Endothelial cell of umbilical vein (primary cell): ENCODE measurements around the gene RSPRY1. TPM values are rescaled to one million over a fixed set of nuclear protein-coding genes. Genes with fewer than 3 reads are reported as not detected.

Source experiments
- BruUV-seq: library from RNA; stranded (reverse); fragments of 400-500 nt; replicated peaks from 2 replicates; lab custom pipeline; 2021; lab: Mats Ljungman, UMichigan
- CTCF ChIA-PET: fragments of 300-600, 350-600 bp; sonication (Branson Sonifier 250); formaldehyde crosslinking; loops from one replicate; lab custom pipeline; 2021; ENCODE audit warnings: antibody characterized with exemption, inconsistent platforms; lab: Charles Lee
- POLR2A ChIA-PET: fragments of 300-600, 350-600 bp; sonication (Branson Sonifier 250); formaldehyde crosslinking; loops from one replicate; lab custom pipeline; 2021; ENCODE audit warnings: antibody characterized with exemption, inconsistent platforms; lab: Charles Lee
- DNase-seq: peaks from one replicate; pipeline ENCODE4 v3.0.0-alpha.2; 2011; ENCODE audit warnings: low read depth, low spot score
- FAIRE-seq: peaks from 2 replicates; lab custom pipeline; 2011; peaks lifted over from hg19 to GRCh38; lab: Jason Lieb, UNC
- H2AFZ ChIP-seq: 2 replicates; pipeline ENCODE4 v1.6.0; 2012; ENCODE audit warnings: low read depth, low read length, control low read depth, inconsistent platforms
- H3K27ac ChIP-seq: 2 replicates; pipeline ENCODE4 v1.5.1; 2011; ENCODE audit warnings: low read depth, mild to moderate bottlenecking, control low read depth, low read length, moderate library complexity; ENCODE audit not compliant: insufficient read depth
- H3K27me3 ChIP-seq, 2 experiments: 2 replicates each; pipeline versions ENCODE4 v1.6.0 to v1.6.1; 2011; ENCODE audit warnings: low read length in 2 of 2, mixed read lengths in 1 of 2; ENCODE audit not compliant: control insufficient read depth in 2 of 2, insufficient read depth in 2 of 2
- H3K36me3 ChIP-seq, 2 experiments: 2 replicates in 1 of 2; 3 replicates in 1 of 2; pipeline ENCODE4 v1.5.1; 2011; ENCODE audit warnings: low read length in 2 of 2, mild to moderate bottlenecking in 1 of 2, moderate library complexity in 1 of 2; ENCODE audit not compliant: control insufficient read depth in 2 of 2, insufficient read depth in 2 of 2; ENCODE audit errors: extremely low read depth in 1 of 2
- H3K4me1 ChIP-seq: 3 replicates; pipeline ENCODE4 v1.5.1; 2011; ENCODE audit warnings: mild to moderate bottlenecking, low read length; ENCODE audit not compliant: control insufficient read depth, insufficient read depth; ENCODE audit errors: extremely low read depth
- H3K4me2 ChIP-seq: 2 replicates; pipeline ENCODE4 v1.6.1; 2011; ENCODE audit warnings: low read length, control low read depth, mixed read lengths; ENCODE audit not compliant: insufficient read depth
- H3K4me3 ChIP-seq, 3 experiments: fragments of 200-600 bp in 1 of 3; sonication (generic), shearing (Covaris generic) in 1 of 3; replicated peaks in 1 of 3; 2 replicates each; pipeline ENCODE4 v1.5.1; 2011 to 2016; ENCODE audit warnings: control low read depth in 3 of 3, low read length in 3 of 3, mild to moderate bottlenecking in 2 of 3, inconsistent platforms in 1 of 3, low read depth in 1 of 3, moderate library complexity in 1 of 3; ENCODE audit not compliant: insufficient read depth in 1 of 3
- H3K79me2 ChIP-seq: 2 replicates; pipeline ENCODE4 v1.6.0; 2012; ENCODE audit warnings: low read length, inconsistent platforms; ENCODE audit not compliant: control insufficient read depth, insufficient read depth
- H3K9ac ChIP-seq: replicated peaks from 2 replicates; pipeline ENCODE3; 2011; ENCODE audit warnings: low read length, control low read depth; ENCODE audit not compliant: insufficient read depth; ENCODE audit errors: extremely low read depth
- H3K9me1 ChIP-seq: replicated peaks from 3 replicates; pipeline ENCODE4 v1.6.0; 2011; ENCODE audit warnings: mild to moderate bottlenecking, low read length; ENCODE audit not compliant: control insufficient read depth, insufficient read depth; ENCODE audit errors: extremely low read depth
- H3K9me3 ChIP-seq: replicated peaks from 2 replicates; pipeline ENCODE4 v1.5.1; 2012; ENCODE audit warnings: low read length, inconsistent platforms; ENCODE audit not compliant: control insufficient read depth, insufficient read depth
- H4K20me1 ChIP-seq: replicated peaks from 2 replicates; pipeline ENCODE3; 2011; ENCODE audit warnings: mild to moderate bottlenecking, low read length; ENCODE audit not compliant: control insufficient read depth, insufficient read depth; ENCODE audit errors: extremely low read depth
- CTCF ChIP-seq, 2 donors: IDR thresholded peaks; 1 replicate in 1 of 2; 2 replicates in 1 of 2; pipeline ENCODE4 v1.5.1; 2011; ENCODE audit warnings: low read length in 2 of 2, mild to moderate bottlenecking in 2 of 2, moderate library complexity in 2 of 2, control low read depth in 1 of 2, inconsistent platforms in 1 of 2, low read depth in 1 of 2; ENCODE audit not compliant: insufficient read depth in 1 of 2; ENCODE audit errors: extremely low read depth in 1 of 2
- EZH2 ChIP-seq: IDR thresholded peaks from 2 replicates; pipeline ENCODE4 v1.6.1; 2012; ENCODE audit warnings: borderline replicate concordance, low read depth, mild to moderate bottlenecking, moderate library complexity, low read length, inconsistent platforms; ENCODE audit not compliant: severe bottlenecking
- FOS ChIP-seq: IDR thresholded peaks from 2 replicates; pipeline ENCODE4 v1.6.1; 2011; ENCODE audit warnings: mild to moderate bottlenecking, low read length, moderate library complexity, borderline replicate concordance; ENCODE audit not compliant: insufficient read depth
- GATA2 ChIP-seq: IDR thresholded peaks from 2 replicates; pipeline ENCODE4 v1.7.0; 2011; ENCODE audit warnings: low read depth, mild to moderate bottlenecking, moderate library complexity, mixed read lengths, low read length; ENCODE audit not compliant: insufficient read length, insufficient read depth
- JUN ChIP-seq: IDR thresholded peaks from 2 replicates; pipeline ENCODE4 v1.6.1; 2011; ENCODE audit warnings: borderline replicate concordance, low read depth; ENCODE audit not compliant: insufficient read length, insufficient read depth
- MYC ChIP-seq: IDR thresholded peaks from one replicate; pipeline ENCODE4 v1.6.1; 2011; ENCODE audit warnings: mild to moderate bottlenecking, low read depth, low read length
- POLR2A ChIP-seq: IDR thresholded peaks from 2 replicates; pipeline ENCODE4 v1.6.1; 2012; ENCODE audit warnings: low read depth, mild to moderate bottlenecking, control low read depth, low read length
- POLR2AphosphoS5 ChIP-seq: IDR thresholded peaks from 2 replicates; pipeline ENCODE4 v1.6.1; 2012; ENCODE audit warnings: low read depth, mild to moderate bottlenecking, control low read depth, low read length, moderate library complexity; ENCODE audit not compliant: insufficient read depth
- dilution Hi-C: fragments of 300-500 bp; cut with MboI; formaldehyde crosslinking; loops from one replicate; pipeline ENCODE4 v1.15.0; 2019; ENCODE audit warnings: low sequenced_read_pairs; ENCODE audit not compliant: extremely low pct_ligation_motif_present
- intact Hi-C: fragments of 100-400 bp; cut with micrococcal nuclease; formaldehyde crosslinking; loops from one replicate; pipeline ENCODE4 v1.10.0; 2022
- polyA plus RNA-seq, 4 experiments: library from polyadenylated mRNA; depleted of rRNA in 3 of 4; stranded (reverse) in 3 of 4; unstranded in 1 of 4; fragments of >200 nt; gene quantifications; 2 replicates each; pipeline versions ENCODE4 v1.2.1 to v1.2.3, GENCODE V29; 2011 to 2012; ENCODE audit warnings: missing spikeins in 1 of 4
- total RNA-seq: library from RNA; stranded (reverse); gene quantifications from 2 replicates; pipeline ENCODE4 v1.2.3, GENCODE V29; 2021
- TF ChIP-seq, protein P1 (sequence below): IDR thresholded peaks from 2 replicates; pipeline ENCODE4 v1.6.1; 2011; ENCODE audit not compliant: insufficient read depth, insufficient read length

Gene RSPRY1
- total and polyA plus RNA-seq, 2 donors (not counting 3 experiments of a cell fraction or from before 2014, with no cell fraction given) = 28.5 to 55.1 TPM

GRCh38 chr16:57284952-57285363, 98.8 kb downstream of the RSPRY1 start:
- no peaks in the 10 kb centered on the region for H3K9me1 ChIP-seq
- no peaks in the 10 kb centered on the region for H3K79me2 ChIP-seq
- no peaks in the 10 kb centered on the region for H3K36me3 ChIP-seq
- no TSS peak for BruUV-seq
- no peaks in the 10 kb centered on the region for H3K9me3 ChIP-seq
- H2AFZ ChIP-seq = peak overlapping the region; percentile 85
- dilution Hi-C loops = no loop called here
- H3K4me1 ChIP-seq = peaks cover 14% of the 10 kb centered on the region
- no peak for DNase-seq
- no peaks in the 10 kb centered on the region for H3K27me3 ChIP-seq
- peak overlapping the region in 2 of 3 experiments; percentile 16 to 38 for H3K4me3 ChIP-seq
- H3K9ac ChIP-seq = peak overlapping the region; percentile 8
- H4K20me1 ChIP-seq = no peaks in the 10 kb centered on the region
- peak overlapping the region; percentile 58 for H3K4me2 ChIP-seq
- ChIA-PET POLR2A (no interaction called here), CTCF (interaction anchor here (1.1 to 1.5 kb wide), 2 partner anchors 15 to 40 kb away, joined by 3 to 4 read pairs; partner anchors contain the start of gene ARL2BP)
- TF ChIP-seq POLR2A (no peak), FOS (no peak), GATA2 (no peak), MYC (no peak), EZH2 (no peak), POLR2AphosphoS5 (no peak), JUN (no peak), CTCF (IDR thresholded peaks at IDR 0.05; ENCODE audit: extremely low read depth in 1 of 2, insufficient read depth in 1 of 2, low read depth in 1 of 2, low read length in 2 of 2) (no peak)
- TF ChIP-seq, protein P1, sequence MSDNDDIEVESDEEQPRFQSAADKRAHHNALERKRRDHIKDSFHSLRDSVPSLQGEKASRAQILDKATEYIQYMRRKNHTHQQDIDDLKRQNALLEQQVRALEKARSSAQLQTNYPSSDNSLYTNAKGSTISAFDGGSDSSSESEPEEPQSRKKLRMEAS = no peak
- no peak overlapping the region for H3K27ac ChIP-seq
- intact Hi-C loops = loop anchor here (2.0 to 5.0 kb wide), 3 partner anchors 18 to 98 kb away; partner anchors contain the start of genes ARL2BP, PSME3IP1 and RSPRY1
- no peak for FAIRE-seq
